G401.6 (cell line): ENCODE data around the gene MSANTD7.
"Not testable (repeated sequence)": the region's sequence is repeated elsewhere in the genome, so short reads cannot be mapped to it uniquely, and the experiment has no call there.

ENCODE experiments used
- FAIRE-seq: peaks from 2 replicates; lab custom pipeline; 2012; peaks lifted over from hg19 to GRCh38; lab: Jason Lieb, UNC

Gene MSANTD7

GRCh38 chr10:14837757-14838581 is at the start of gene MSANTD7, which contains the start of the genes CDNF and HSPA14:
Gene MSANTD7 (plus strand): TSS chr10:14838306. CDS start chr10:14842285, 3,979 bp downstream.
Gene CDNF (minus strand): TSS chr10:14838037. CDS start chr10:14837946, 91 bp downstream.
Gene HSPA14 (plus strand): TSS chr10:14838306. CDS start chr10:14838403, 97 bp downstream.
- FAIRE-seq = peak; percentile 97

- no peak for FAIRE-seq
These were observed 39.5 kb upstream of the MSANTD7 start for GRCh38 chr10:14798636-14799035.

- FAIRE-seq = no peak
These were observed 37.7 kb upstream of the MSANTD7 start for GRCh38 chr10:14800397-14800796.

GRCh38 chr10:14801723-14802122 is 36.4 kb upstream of the MSANTD7 start:
- FAIRE-seq = no peak

GRCh38 chr10:14803827-14804226 is 34.3 kb upstream of the MSANTD7 start:
- no peak for FAIRE-seq

GRCh38 chr10:14806318-14806717 is 31.8 kb upstream of the MSANTD7 start:
- no peak for FAIRE-seq

- FAIRE-seq = no peak
These were observed 26.8 kb upstream of the MSANTD7 start for GRCh38 chr10:14810969-14811953.

- no peak for FAIRE-seq
These were observed 25.8 kb upstream of the MSANTD7 start for GRCh38 chr10:14812271-14812670.

GRCh38 chr10:14815681-14816080 is 22.4 kb upstream of the MSANTD7 start:
- no peak for FAIRE-seq

- FAIRE-seq = not testable (repeated sequence)
These were observed 21.4 kb upstream of the MSANTD7 start for GRCh38 chr10:14816717-14817116.

- no peak for FAIRE-seq
These were observed 17.9 kb upstream of the MSANTD7 start for GRCh38 chr10:14820010-14820774.

- FAIRE-seq = no peak
These were observed 17.3 kb upstream of the MSANTD7 start for GRCh38 chr10:14820775-14821154.

- no peak for FAIRE-seq
These were observed 16.3 kb upstream of the MSANTD7 start for GRCh38 chr10:14821635-14822375.

- FAIRE-seq = peak; percentile 94
These were observed 15.0 kb upstream of the MSANTD7 start for GRCh38 chr10:14822879-14823755.

- FAIRE-seq = no peak
These were observed 14.1 kb upstream of the MSANTD7 start for GRCh38 chr10:14823966-14824365.

GRCh38 chr10:14826076-14826829 is 11.9 kb upstream of the MSANTD7 start:
- FAIRE-seq = no peak

- FAIRE-seq = no peak
These were observed 5.0 kb upstream of the MSANTD7 start for GRCh38 chr10:14833106-14833505.

- FAIRE-seq = no peak
These were observed 1.9 kb upstream of the MSANTD7 start for GRCh38 chr10:14836208-14836607.

GRCh38 chr10:14837003-14837756 is 926 bp upstream of the MSANTD7 start:
- FAIRE-seq = no peak
